ENCODE measurements around the gene MYH7. TPM values are rescaled to one million over a fixed set of nuclear protein-coding genes. Genes with fewer than 3 reads are reported as not detected.
"Not testable (repeated sequence)": the region's sequence is repeated elsewhere in the genome, so short reads cannot be mapped to it uniquely, and the experiment has no call there.

Gene MYH7
- total RNA-seq, 6 experiments from 2014 or later = 0.30 to 5.6 (median 0.60) TPM

DNA sequence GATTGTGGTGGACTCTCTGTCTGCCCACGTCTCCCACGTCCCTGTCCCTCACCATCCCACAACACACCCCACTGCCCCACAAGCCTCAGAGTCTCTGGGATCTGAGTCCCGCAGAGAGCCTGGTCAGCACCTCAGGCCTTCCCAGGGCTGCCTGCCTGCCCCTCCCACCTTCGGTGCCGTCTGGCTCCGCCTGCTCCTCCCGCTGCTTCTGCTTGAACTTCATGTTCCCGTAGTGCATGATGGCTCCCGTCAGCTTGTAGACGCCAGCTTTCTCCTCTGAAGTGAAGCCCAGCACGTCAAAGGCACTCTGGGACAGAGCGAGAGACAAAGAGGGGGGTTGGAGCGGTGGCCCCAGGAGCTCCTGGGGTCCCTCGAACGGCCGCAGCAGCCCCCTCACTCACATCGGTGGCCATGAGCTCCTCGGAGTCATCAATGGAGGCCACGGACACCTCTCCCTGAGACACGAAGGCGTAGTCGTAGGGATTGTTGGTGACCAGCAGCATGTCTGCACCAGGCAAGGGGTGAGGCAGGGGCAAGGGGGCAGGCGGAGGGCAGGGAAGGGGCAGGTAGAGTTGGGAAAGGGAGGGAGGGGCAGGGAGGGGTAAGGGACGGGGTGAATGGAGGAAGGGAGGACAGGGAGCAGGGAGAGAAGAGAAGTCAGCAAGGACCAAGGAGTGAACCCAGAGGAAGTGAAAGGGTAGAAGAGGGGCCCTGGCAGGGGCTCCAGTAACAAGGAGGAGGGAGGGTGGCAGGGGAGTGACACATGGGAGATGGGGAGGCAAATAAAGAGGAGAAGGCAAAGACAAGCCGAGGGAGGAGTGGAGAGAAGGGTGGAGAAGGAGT, 32.9 kb downstream of the MYH7 start:
- ATAC-seq = no peak
- no peak for DNase-seq
- TF ChIP-seq POLR2A (IDR thresholded peaks at IDR 0.05) = no peak
- TF ChIP-seq, protein P1, sequence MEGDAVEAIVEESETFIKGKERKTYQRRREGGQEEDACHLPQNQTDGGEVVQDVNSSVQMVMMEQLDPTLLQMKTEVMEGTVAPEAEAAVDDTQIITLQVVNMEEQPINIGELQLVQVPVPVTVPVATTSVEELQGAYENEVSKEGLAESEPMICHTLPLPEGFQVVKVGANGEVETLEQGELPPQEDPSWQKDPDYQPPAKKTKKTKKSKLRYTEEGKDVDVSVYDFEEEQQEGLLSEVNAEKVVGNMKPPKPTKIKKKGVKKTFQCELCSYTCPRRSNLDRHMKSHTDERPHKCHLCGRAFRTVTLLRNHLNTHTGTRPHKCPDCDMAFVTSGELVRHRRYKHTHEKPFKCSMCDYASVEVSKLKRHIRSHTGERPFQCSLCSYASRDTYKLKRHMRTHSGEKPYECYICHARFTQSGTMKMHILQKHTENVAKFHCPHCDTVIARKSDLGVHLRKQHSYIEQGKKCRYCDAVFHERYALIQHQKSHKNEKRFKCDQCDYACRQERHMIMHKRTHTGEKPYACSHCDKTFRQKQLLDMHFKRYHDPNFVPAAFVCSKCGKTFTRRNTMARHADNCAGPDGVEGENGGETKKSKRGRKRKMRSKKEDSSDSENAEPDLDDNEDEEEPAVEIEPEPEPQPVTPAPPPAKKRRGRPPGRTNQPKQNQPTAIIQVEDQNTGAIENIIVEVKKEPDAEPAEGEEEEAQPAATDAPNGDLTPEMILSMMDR (IDR thresholded peaks at IDR 0.05) = no peak
- H3K36me3 ChIP-seq = no peaks in the 10 kb centered on the region
- no peak overlapping the region for H3K27ac ChIP-seq
- H3K27me3 ChIP-seq = no peaks in the 10 kb centered on the region
- WGBS (ENCODE audit: insufficient coverage, low coverage, low lambda C conversion rate, missing lambda C conversion rate) = 40% methylated on average over 12 of the region's 25 CpGs
- no peak overlapping the region for H3K4me3 ChIP-seq
- H3K4me1 ChIP-seq = no peaks in the 10 kb centered on the region
- intact Hi-C loops (cut with DNase I) = no loop called here
- H3K9me3 ChIP-seq = no peaks in the 10 kb centered on the region

DNA sequence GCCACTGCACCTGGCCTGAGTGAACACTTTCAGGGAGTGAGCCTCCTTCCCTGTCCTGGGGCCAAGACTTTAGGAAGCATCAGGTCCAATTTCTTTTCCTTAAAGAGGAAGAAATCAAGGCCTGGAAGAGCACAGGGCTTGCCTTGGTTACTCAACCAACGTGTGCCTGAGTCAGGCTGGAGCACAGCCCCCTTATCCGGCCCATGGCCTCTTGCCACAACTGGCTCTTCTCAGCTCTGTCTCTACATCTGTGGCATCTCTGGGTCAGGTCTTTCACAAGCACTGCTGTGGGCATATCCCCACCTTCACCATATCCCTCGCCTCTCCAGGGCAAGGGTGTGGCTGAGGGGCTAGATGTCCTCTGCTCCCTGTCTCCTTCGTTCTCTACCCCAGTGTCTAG, 34.2 kb downstream of the MYH7 start:
- Histone ChIP-seq H3K4me1 (no peaks in the 10 kb centered on the region), H3K36me3 (no peaks in the 10 kb centered on the region), H3K9me3 (no peaks in the 10 kb centered on the region), H3K4me3 (no peak overlapping the region), H3K27ac (no peak overlapping the region), H3K27me3 (no peaks in the 10 kb centered on the region)
- intact Hi-C loops (cut with DNase I) = no loop called here
- ATAC-seq = no peak
- TF ChIP-seq, protein P1 (IDR thresholded peaks at IDR 0.05) = no peak
- no peak for TF ChIP-seq POLR2A (IDR thresholded peaks at IDR 0.05)
- no peak for DNase-seq
- 86% methylated on average over 1 of the region's 4 CpGs for WGBS (ENCODE audit: insufficient coverage, low coverage, low lambda C conversion rate, missing lambda C conversion rate)

DNA sequence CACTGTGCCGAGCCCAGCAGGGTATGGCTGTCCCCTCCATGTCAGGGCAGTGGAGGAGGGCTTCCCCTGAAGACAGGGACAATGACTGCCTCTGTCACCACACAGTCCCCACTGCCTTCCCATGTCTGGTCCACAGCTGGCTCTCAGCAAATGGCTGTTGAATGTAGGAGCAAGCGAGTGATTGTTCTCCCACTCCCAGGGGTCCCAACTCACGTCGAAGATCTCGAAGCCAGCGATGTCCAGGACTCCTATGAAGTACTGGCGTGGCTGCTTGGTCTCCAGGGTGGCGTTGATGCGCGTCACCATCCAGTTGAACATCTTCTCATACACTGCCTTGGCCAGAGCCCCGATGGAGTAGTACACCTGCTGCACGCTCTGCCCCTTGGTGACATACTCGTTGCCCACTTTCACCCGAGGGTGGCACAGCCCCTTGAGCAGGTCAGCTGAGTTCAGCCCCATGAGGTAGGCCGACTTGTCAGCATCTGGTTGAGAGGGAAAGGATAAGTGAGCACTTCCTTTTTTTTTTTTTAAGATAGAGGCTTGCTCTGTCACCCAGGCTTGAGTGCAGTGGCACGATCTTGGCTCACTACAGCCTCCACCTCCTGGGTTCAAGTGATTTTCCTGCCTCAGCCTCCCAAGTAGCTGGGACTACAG, 34.8 kb downstream of the MYH7 start:
- H3K27ac ChIP-seq; H3K4me3 ChIP-seq; H3K4me1 ChIP-seq; intact Hi-C loops (cut with DNase I); ATAC-seq; DNase-seq; H3K9me3 ChIP-seq; H3K27me3 ChIP-seq; H3K36me3 ChIP-seq: not testable (repeated sequence)
- WGBS (ENCODE audit: insufficient coverage, low coverage, low lambda C conversion rate, missing lambda C conversion rate) = no CpG with 5 or more reads among the region's 16 CpGs

DNA sequence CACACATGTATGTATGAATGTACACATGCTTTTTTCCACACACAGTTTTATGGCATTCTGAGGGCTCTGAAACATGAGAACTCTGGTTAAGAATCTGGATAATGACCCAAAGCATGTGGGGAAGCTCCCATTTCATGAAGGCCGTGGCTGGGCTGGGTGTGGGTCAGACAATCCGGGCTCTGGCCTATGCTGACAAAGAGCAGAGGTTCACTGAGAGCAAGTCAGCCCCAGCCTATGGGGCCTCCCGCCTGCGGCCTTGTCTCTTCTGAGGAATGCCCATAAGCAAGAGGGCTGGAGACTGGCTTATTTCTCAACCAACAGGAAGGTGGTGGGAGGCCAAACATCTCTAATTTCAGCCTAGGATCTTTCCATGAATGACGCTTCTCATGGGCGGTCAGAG, 35.9 kb downstream of the MYH7 start:
- no peaks in the 10 kb centered on the region for H3K9me3 ChIP-seq
- intact Hi-C loops (cut with DNase I) = no loop called here
- H3K27me3 ChIP-seq = no peaks in the 10 kb centered on the region
- ATAC-seq (no peak), DNase-seq (no peak)
- H3K36me3 ChIP-seq = no peaks in the 10 kb centered on the region
- H3K4me1 ChIP-seq = no peaks in the 10 kb centered on the region
- WGBS (ENCODE audit: insufficient coverage, low coverage, low lambda C conversion rate, missing lambda C conversion rate) = 100% methylated on average over 1 of the region's 6 CpGs
- H3K4me3 ChIP-seq = no peak overlapping the region
- TF ChIP-seq, protein P1 (IDR thresholded peaks at IDR 0.05) = no peak
- TF ChIP-seq POLR2A (IDR thresholded peaks at IDR 0.05) = no peak
- H3K27ac ChIP-seq = no peak overlapping the region

DNA sequence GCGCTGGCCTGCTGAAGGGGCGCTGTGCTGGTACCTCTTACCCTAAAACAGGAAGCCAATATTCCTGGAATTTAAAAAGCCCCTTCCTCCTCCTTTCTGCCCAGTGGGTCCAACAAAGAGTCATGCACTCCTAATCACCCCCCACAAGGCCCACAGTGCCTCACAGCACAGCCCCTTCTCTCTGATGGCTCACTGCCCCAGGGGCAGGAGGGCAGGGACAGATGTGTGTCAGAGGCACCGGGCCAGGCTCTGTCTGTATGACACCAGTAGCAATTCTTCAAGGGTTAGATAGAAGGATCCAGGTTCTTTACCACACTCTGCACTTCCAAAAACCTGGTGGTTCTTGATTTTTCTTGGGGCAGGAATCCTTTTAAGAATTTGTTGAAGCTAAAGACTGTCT, 36.3 kb downstream of the MYH7 start:
- no peaks in the 10 kb centered on the region for H3K27me3 ChIP-seq
- TF ChIP-seq, protein P1 (IDR thresholded peaks at IDR 0.05) = no peak
- TF ChIP-seq POLR2A (IDR thresholded peaks at IDR 0.05) = no peak
- WGBS (ENCODE audit: insufficient coverage, low coverage, low lambda C conversion rate, missing lambda C conversion rate) = 82% methylated on average over 1 of the region's 3 CpGs
- intact Hi-C loops (cut with DNase I) = no loop called here
- no peak overlapping the region for H3K27ac ChIP-seq
- H3K4me3 ChIP-seq = no peak overlapping the region
- DNase-seq (no peak), ATAC-seq (no peak)
- no peaks in the 10 kb centered on the region for H3K9me3 ChIP-seq
- H3K36me3 ChIP-seq = no peaks in the 10 kb centered on the region
- H3K4me1 ChIP-seq = no peaks in the 10 kb centered on the region
